Anterior cingulate cortex (tissue), 58 donors: ENCODE data around the gene NCKAP5.

Experiments used
- DNase-seq, 58 donors: peaks; one replicate each; lab custom pipeline; 2025; lab: John Stamatoyannopoulos, UW

The NCKAP5 gene

GRCh38 chr2:132804051-132804450, 764.2 kb downstream of the NCKAP5 start:
- DNase-seq: peak in 19 of 58 donors; percentile 3 to 48 (median 12)

- no peak for DNase-seq
Measured at GRCh38 chr2:132798341-132798740, 769.9 kb downstream of the NCKAP5 start.

- no peak for DNase-seq
Measured at GRCh38 chr2:132797556-132797955, 770.7 kb downstream of the NCKAP5 start.

DNA sequence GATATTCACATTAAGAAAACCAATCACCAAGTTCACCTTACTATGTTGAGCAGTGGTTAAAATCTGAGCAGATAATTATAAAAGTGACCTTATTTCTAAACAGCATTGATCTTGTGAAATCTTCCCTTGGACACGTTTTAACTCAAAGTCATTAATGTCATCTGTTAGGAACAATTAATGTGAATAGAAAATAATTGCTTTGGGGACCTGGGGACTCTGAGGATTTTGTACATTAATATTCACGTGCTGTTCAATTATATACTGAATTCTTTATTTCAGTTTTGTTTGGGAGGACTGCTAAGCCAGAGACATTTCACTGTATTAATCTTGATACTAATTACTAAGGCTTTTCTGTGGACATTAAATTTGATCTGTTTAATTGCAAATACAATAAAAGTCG, 771.2 kb downstream of the NCKAP5 start:
- no peak for DNase-seq

GRCh38 chr2:132795220-132795619, 773.0 kb downstream of the NCKAP5 start:
- DNase-seq: no peak

GRCh38 chr2:132793532-132793931, 774.7 kb downstream of the NCKAP5 start:
- DNase-seq: no peak

DNA sequence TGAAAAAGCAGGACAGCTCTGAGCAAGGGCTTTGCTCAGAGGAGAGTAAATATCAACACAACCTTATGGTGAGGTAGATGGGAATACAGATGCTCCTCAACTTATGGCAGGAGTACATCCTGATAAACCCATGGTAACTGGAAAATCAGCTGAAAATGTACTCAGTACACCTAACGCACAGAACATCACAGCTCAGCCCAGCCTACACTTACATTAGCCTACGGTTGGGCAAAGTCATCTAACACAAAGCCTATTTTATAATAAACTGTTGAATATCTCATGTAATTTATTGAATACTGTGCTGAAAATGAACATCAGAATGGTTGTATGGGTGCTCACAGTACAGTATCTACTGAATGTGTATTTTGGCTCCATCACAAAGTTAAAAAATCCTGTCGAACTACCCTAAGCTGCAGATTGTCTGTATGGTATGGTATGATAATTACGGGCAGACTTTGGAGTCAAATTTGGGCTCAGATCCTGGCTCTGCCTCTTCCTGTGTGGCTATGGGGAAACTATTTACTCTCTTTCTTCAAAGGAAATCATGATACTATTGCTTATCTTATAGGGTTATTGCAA, 778.0 kb downstream of the NCKAP5 start:
- no peak for DNase-seq

DNA sequence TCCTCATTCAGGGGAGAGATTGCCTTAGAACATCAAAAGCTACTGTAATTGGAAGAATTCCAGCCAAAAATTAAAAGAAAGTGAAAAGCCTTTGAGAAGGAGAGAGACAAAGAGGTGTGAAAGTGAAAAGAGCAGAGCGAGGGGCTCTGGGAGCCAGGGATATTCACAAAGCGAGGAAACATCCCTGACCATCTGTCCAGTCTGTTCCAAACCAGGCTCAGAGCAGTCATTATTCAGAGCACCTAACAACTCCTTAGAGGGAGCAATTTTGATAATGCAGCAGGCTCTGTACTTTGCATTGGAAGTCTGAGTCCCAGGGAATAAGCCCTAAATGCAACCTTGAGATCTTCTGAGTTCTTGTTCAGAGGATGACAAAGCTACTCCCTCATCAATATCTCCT, 779.2 kb downstream of the NCKAP5 start:
- no peak for DNase-seq

GRCh38 chr2:132788310-132788838, 779.9 kb downstream of the NCKAP5 start:
- no peak for DNase-seq

DNA sequence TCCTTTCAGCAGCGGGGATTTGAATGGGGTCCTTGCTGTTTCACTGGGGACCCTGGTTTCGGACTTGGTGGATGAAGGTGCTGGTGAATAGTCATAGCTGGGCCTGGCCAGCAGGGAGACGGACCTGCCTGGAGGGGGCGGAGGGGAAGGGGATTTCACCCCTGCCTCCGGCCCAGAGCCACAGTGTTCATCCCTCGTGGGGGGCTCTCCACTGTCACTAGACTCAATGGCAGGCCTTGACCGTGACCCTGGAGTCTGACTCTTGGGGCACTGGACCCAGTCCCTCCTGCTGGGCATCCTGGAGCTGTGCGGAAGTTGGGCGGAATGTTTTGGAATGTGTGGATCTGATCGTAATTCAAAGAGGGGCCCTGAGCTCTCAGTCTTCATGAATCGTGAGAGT, 784.4 kb downstream of the NCKAP5 start:
- no peak for DNase-seq

DNA sequence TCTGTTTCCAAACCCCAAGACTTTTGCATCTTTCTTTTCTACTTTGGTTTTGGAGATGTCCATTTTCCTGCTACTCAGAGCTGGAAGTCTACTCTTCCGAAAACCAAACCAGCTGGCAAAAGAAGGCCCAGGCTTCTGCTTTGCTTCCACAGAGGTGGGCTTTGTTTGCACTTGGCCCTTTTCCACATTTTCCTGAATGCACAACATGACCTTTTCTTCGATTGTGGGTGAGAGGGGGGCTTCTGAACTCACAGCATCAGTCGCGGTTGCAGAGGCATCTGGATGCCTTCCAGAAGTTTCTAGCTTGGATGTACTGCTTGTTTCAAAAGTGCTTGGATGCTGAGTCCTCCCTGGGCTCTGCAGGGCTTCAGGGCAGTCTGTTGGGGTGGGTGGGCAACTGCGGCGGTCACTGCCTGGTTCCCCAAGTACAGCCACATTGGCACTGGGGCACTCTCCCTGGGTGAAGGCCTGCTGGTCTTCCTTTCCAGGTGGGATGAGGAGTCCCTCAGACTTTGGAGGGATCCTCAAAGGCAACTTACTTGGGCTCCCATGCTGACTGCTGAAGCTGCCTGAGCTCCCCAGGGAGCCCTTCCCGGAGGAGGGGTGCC, 786.0 kb downstream of the NCKAP5 start:
- DNase-seq: peak in 13 of 58 donors; percentile 3 to 44 (median 9)

DNA sequence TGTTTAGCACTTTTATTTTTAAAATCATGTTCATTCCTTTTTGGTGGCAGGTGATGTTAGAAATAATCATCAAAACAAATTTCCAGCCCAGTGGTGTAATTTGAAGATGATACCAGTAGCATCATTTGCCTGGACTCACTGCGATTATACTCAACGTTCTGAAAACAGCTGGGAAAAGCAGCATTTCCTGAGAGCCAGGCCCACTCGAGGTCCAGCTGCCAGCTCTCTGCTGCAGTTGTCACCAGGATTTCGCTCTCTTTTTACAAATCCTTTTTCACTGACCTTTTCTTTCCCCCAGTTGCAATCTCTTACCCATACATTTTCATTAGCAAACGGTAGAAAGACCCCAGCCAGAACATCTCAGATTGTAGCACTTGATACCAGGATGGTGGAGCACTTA, 787.6 kb downstream of the NCKAP5 start:
- DNase-seq: no peak

GRCh38 chr2:132779206-132779721, 789.0 kb downstream of the NCKAP5 start:
- DNase-seq: no peak

- DNase-seq: no peak
Measured at GRCh38 chr2:132776287-132776686, 792.0 kb downstream of the NCKAP5 start.

GRCh38 chr2:132774189-132774588, 794.1 kb downstream of the NCKAP5 start:
- no peak for DNase-seq

GRCh38 chr2:132773331-132773730, 794.9 kb downstream of the NCKAP5 start:
- no peak for DNase-seq

DNA sequence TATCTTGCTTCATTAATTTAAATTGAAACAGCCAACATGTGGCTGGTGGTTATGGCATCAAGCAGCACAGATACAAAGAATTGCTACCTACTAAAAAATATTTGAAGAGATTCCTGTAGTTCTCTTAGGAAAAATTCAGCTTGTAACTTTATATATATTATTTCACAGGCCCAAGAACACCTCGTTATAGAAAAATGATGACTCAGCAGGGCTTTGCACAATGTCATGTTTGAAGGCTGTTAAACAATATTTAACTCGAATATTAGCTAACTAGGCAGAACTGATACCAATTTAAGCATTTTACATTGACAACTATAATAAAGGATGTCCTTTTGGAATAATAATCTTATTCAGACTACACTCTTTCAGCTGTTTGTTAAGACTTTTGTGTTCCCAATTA, 795.9 kb downstream of the NCKAP5 start:
- DNase-seq: no peak

GRCh38 chr2:132766573-132766972, 801.7 kb downstream of the NCKAP5 start:
- peak in 2 of 58 donors; percentile 1 to 32 for DNase-seq

- no peak for DNase-seq
Measured at GRCh38 chr2:132761437-132761836, 806.8 kb downstream of the NCKAP5 start.

DNA sequence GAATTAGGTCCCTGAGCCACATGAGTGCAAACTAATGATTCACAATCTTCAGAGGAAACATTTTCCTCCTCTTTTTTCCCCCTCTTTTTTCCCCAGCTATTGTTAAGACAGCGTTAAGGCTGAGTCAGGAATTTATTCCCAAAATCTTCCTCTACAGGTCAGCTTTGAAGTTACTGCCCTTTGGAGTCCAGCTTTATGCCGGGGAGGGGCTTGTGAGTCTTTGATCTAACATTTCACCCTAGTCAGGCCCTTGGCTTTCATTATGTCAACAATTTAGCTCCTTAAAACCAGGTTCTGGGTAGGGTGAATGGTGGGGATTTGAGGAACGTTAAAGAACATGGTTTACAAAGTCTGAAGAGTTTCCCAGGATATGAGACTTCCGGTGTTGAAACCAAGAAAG, 807.3 kb downstream of the NCKAP5 start:
- no peak for DNase-seq

- no peak for DNase-seq
Measured at GRCh38 chr2:132760405-132760804, 807.9 kb downstream of the NCKAP5 start.

DNA sequence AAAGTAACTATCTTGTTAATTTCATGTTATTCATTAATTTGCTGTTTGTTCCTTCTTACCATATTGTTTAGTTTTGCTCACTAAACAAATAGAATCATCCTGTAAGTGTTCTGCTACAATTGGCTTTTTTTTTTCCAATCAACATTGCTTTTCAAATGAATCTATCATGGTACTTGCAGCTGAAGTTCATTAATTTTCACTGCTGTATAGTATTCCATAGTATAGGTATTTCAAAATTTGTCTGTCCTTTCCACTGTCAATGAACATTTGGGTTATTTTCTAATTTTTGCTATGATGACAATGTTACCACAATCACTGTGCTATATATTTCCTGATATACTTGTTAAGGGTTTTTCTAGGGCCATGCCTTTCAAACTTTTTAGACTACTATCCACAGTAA, 809.3 kb downstream of the NCKAP5 start:
- DNase-seq: no peak
